ENCODE data around the gene CISD1. TPM values are rescaled to one million over a fixed set of nuclear protein-coding genes. Genes with fewer than 3 reads are reported as not detected.
A peak's percentile ranks its signal among the peaks of the same experiment; 100 is the strongest.

Gene CISD1
- total RNA-seq, 1 donor from 2014 or later = 23.7 TPM

- DNase-seq (no peak), ATAC-seq (no peak)
- Histone ChIP-seq H3K4me3 (no peak overlapping the region), H3K9me3 (no peaks in the 10 kb centered on the region), H3K27ac (no peak overlapping the region), H3K27me3 (no peaks in the 10 kb centered on the region), H3K4me1 (no peaks in the 10 kb centered on the region), H3K36me3 (peaks cover 10% of the 10 kb centered on the region)
- intact Hi-C loops (cut with DNase I) = no loop called here
- TF ChIP-seq CTCF (IDR thresholded peaks at IDR 0.05) = no peak
These were observed 10.0 kb downstream of the CISD1 start for GRCh38 chr10:58278962-58279307.

- H3K9me3 ChIP-seq = no peaks in the 10 kb centered on the region
- intact Hi-C loops (cut with DNase I) = no loop called here
- no peak overlapping the region for H3K27ac ChIP-seq
- DNase-seq (no peak), ATAC-seq (no peak)
- H3K4me3 ChIP-seq = no peak overlapping the region
- H3K36me3 ChIP-seq = peaks cover 10% of the 10 kb centered on the region
- H3K4me1 ChIP-seq = no peaks in the 10 kb centered on the region
- no peak for TF ChIP-seq CTCF (IDR thresholded peaks at IDR 0.05)
- no peaks in the 10 kb centered on the region for H3K27me3 ChIP-seq
These were observed 11.5 kb downstream of the CISD1 start for GRCh38 chr10:58280477-58280876.

- Histone ChIP-seq H3K36me3 (peaks cover 10% of the 10 kb centered on the region), H3K4me1 (no peaks in the 10 kb centered on the region), H3K27ac (no peak overlapping the region), H3K27me3 (no peaks in the 10 kb centered on the region), H3K4me3 (no peak overlapping the region), H3K9me3 (no peaks in the 10 kb centered on the region)
- no peak for TF ChIP-seq CTCF (IDR thresholded peaks at IDR 0.05)
- intact Hi-C loops (cut with DNase I) = no loop called here
- DNase-seq = no peak
- ATAC-seq = no peak
These were observed 12.3 kb downstream of the CISD1 start for GRCh38 chr10:58281092-58281752.

GRCh38 chr10:58282615-58283014, 13.7 kb downstream of the CISD1 start:
- Histone ChIP-seq H3K36me3 (peaks cover 10% of the 10 kb centered on the region), H3K9me3 (no peaks in the 10 kb centered on the region), H3K4me3 (no peak overlapping the region), H3K27ac (no peak overlapping the region), H3K4me1 (no peaks in the 10 kb centered on the region), H3K27me3 (no peaks in the 10 kb centered on the region)
- TF ChIP-seq CTCF (IDR thresholded peaks at IDR 0.05) = no peak
- DNase-seq (no peak), ATAC-seq (peak; percentile 76)
- intact Hi-C loops (cut with DNase I) = no loop called here

GRCh38 chr10:58291538-58292174, 22.7 kb downstream of the CISD1 start:
- Histone ChIP-seq H3K9me3 (no peaks in the 10 kb centered on the region), H3K36me3 (no peaks in the 10 kb centered on the region), H3K27me3 (no peaks in the 10 kb centered on the region), H3K27ac (no peak overlapping the region), H3K4me1 (no peaks in the 10 kb centered on the region), H3K4me3 (no peak overlapping the region)
- ATAC-seq (peak; percentile 88), DNase-seq (no peak)
- intact Hi-C loops (cut with DNase I) = loop anchor here (5.0 kb wide), 1 partner anchor 114 kb away; no protein-coding TSS in a partner anchor
- TF ChIP-seq CTCF (IDR thresholded peaks at IDR 0.05) = peak; percentile 72

All from upper lobe of right lung (tissue), 1 donor.